GM19043 (cell line): ENCODE measurements around the gene BTG3.

Experiments
- ATAC-seq: cut with Tn5 transposase; IDR thresholded peaks from one replicate; pipeline ENCODE4 v1.9.1; 2021; ENCODE audit warnings: low read depth; ENCODE audit not compliant: unreplicated experiment

Gene BTG3

GRCh38 chr21:17590430-17590829 is 22.3 kb downstream of the BTG3 start:
- no peak for ATAC-seq

DNA sequence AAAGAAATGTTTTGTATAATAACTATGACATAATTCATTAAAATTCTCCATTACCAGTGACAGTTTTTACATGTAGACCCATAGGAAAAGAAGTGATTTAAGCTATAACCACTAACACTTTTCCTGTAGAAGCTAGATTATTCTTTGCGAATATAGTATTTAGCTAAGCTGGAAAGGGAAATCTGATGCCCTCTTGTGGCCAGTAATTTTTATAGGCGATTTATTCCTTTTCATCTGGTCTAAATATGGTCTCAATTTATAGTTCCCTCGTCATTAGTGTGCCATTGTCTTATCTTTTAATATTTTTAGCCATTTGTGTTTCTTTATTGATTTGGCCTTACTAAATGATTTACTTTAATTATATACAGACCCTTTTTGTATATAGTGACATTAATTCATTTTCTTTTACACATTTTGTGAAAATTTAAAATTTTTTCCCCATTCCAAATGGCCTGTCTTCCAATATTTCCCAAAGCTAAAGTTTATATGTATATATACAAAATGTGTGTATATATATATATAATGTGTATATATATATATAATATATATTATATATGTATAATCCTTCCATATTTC is 26.7 kb downstream of the BTG3 start:
- ATAC-seq, result no peak

GRCh38 chr21:17583898-17584297 is 28.8 kb downstream of the BTG3 start:
- ATAC-seq, result no peak

GRCh38 chr21:17580319-17580718 is 32.4 kb downstream of the BTG3 start:
- ATAC-seq, result no peak

DNA sequence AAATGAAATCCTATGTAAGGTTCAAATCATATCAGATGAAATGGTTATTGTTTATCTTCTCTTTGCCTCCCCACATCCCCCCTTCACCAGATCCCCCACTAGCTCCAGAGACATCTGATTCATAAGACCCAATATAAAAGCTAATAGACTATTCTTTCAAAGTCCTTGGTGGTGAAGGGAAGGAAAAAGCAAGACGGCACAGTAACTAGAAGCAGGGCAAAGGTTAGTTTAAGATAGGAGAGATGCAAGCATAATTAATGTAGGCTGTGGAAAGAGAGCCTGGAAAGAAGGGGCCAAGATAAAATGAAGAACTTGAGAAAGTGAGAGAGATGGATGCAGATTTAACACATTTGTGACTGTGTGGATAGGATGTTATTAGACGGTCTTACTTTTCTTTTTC is 33.8 kb downstream of the BTG3 start:
- no peak for ATAC-seq

- ATAC-seq, result no peak
These were observed 34.5 kb downstream of the BTG3 start for GRCh38 chr21:17578162-17578561.

GRCh38 chr21:17577701-17578100 is 35.0 kb downstream of the BTG3 start:
- no peak for ATAC-seq

DNA sequence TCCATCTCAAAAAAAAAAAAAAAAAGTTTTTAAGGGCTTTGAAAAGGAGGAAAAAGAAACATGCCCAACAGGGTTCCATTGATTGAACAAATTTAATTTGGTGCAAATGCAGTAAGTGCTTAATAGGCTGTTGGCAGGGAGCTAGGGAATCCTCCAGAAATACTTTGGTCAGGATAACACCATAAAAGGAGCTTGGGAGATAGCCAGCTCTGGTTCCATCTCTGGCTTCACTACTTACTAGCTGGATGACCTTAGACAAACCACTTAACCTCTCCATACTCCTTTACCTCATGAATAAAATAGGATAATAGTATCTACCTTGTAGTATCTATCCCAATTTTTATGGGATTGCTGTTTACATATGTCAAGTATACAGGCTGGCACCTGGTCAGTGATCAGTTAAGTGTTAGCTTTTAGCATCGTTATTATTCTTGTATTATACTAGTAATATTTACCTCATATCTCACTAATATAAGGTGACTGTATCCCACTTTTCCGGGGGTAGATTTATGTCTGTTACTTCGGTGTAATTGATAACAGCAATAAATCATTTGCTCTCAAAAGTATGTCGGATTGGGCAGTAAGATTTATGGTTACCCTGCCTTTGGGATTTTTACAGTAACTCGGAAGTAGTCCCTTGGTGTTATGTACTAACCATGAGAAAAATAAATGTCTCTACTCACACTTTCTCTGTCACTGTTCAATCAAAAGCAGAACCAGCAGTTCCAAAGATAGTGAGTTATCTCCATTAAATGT is 36.4 kb downstream of the BTG3 start:
- no peak for ATAC-seq

GRCh38 chr21:17575076-17575475 is 37.6 kb downstream of the BTG3 start:
- ATAC-seq, result no peak

- no peak for ATAC-seq
These were observed 40.3 kb downstream of the BTG3 start for GRCh38 chr21:17572431-17572830.

GRCh38 chr21:17570786-17571185 is 41.9 kb downstream of the BTG3 start:
- no peak for ATAC-seq

DNA sequence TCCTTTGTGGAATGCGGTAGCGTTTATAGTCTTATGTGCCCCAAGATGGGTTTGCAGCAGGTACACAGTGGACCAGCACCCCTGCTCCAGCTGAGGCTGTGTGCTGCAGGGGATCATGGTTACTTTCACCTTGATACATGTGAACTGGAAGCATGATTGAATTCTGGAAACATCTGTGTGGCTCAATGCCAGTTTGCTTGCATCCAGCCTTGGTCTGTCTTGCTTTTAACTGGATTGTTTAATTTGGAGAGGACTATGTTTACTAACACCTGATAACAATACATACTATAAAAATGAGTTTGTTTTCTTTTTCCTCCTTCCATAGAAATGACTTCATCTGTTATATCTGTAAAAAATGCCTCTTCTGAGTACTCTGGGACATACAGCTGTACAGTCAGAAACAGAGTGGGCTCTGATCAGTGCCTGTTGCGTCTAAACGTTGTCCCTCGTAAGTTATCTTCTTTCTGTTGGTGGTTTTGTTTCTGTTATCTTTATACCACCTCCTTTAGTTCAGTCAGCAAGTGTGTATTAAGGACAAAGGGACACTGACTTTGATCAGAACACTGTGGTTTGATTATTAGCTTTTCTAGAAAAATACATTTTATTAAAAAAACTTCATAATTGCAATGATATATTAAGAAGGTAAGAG is 52.2 kb downstream of the BTG3 start:
- ATAC-seq, result no peak

GRCh38 chr21:17554679-17555465 is 57.8 kb downstream of the BTG3 start:
- no peak for ATAC-seq

DNA sequence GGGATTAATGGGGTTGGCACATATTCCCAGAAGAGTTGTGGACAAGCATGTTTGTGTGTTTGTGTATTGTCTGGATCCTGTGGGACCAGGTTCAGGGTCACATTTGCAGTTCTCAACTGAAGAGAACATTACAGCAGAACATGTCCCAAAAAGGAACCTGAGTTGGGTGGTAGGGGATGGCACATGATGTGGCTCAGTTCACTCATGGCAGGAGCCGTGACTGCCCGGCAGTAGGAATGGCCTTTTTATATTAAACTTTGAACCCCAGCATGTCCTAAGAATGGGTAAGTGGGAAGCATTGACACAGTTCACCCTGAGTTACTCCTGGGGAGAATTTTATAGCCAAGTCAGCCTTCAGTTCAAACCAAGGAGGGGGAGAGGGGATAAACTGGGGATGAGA is 58.6 kb downstream of the BTG3 start:
- no peak for ATAC-seq

DNA sequence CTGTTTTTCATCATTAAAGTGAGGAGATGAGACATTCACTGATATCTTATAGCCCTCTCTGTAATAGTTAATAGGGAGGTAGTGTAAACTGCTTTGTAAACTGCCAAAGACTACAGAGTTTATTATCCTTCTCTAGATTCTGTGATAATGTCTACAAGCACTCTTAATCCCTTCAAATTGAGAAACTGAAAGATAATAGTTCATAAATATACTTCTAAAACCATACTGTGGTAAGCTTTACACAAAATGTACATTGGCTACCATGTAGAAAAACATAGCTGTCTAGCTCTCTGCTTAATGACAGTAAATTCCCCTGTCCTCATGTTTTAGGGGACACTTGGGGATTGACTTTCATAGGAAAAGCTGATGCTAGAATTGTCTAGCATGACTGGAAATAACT is 60.3 kb downstream of the BTG3 start:
- ATAC-seq, result no peak

GRCh38 chr21:17550671-17551308 is 61.9 kb downstream of the BTG3 start:
- no peak for ATAC-seq

DNA sequence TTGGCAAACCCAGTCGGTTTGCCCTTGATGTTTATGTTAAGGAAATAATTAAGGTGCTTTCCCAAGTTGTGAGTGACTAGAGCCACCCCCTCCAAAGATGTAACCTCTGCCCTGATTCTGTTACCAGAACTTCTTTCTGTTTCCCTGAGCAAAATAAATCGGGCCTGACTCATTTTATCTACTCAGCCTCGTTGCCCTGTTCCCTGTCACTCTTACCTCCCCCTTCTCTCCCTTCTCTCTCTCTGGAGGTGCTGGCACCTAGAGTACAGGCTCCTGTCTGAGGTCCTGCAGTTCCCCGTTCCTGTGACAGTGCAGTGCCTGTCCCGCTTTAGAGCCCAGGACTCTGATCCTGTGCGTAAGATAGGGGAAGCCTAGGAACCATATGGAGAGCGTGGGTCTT is 64.4 kb downstream of the BTG3 start:
- ATAC-seq, result no peak

GRCh38 chr21:17545007-17545406 is 67.7 kb downstream of the BTG3 start:
- no peak for ATAC-seq
